GM12878 (cell line): Measurements from ENCODE around the gene NTRK3. TPM values are rescaled to one million over a fixed set of nuclear protein-coding genes. Genes with fewer than 3 reads are reported as not detected.

Experiments
- ATAC-seq: fragments of 200-7000 bp; cut with Tn5 transposase; 3 replicates; pipeline ENCODE4 v1.9.1; 2020; ENCODE audit warnings: mild to moderate bottlenecking, moderate library complexity
- BruUV-seq: library from RNA; stranded (reverse); fragments of 400-500 nt; replicated peaks from 2 replicates; lab custom pipeline; 2021; lab: Mats Ljungman, UMichigan
- CTCF ChIA-PET: fragments of 300-600 bp; sonication (Branson Sonifier 250); formaldehyde crosslinking; extraction: SDS; loops from one replicate; lab custom pipeline; 2021; ENCODE audit warnings: inconsistent platforms; lab: Yijun Ruan, JAX
- POLR2A ChIA-PET: fragments of 350-600 bp; formaldehyde crosslinking; extraction: SDS; loops from one replicate; lab custom pipeline; 2021; ENCODE audit warnings: inconsistent platforms; lab: Charles Lee
- RAD21 ChIA-PET: fragments of 300-600 bp; sonication (Branson Sonifier 250); formaldehyde crosslinking; loops from one replicate; lab custom pipeline; 2023; ENCODE audit warnings: antibody characterized with exemption; ENCODE audit not compliant: unreplicated experiment; lab: Charles Lee
- SMC1A ChIA-PET: fragments of 300-600 bp; sonication (Branson Sonifier 250); formaldehyde crosslinking; loops from one replicate; lab custom pipeline; 2023; ENCODE audit not compliant: unreplicated experiment, uncharacterized antibody; lab: Charles Lee
- DNase-seq: peaks from one replicate; pipeline ENCODE4 v3.0.0-alpha.2; 2011; ENCODE audit warnings: low read depth, low spot score
- FAIRE-seq: peaks from 3 replicates; lab custom pipeline; 2011; peaks lifted over from hg19 to GRCh38; lab: Jason Lieb, UNC
- H2AFZ ChIP-seq: 2 replicates; pipeline ENCODE4 v1.6.0; 2011; ENCODE audit warnings: low read depth, low read length, control low read depth; ENCODE audit not compliant: control insufficient read depth
- H3K27ac ChIP-seq: 2 replicates; pipeline ENCODE4 v1.5.1; 2011; ENCODE audit warnings: control low read depth; ENCODE audit not compliant: control insufficient read depth, insufficient read depth
- H3K27me3 ChIP-seq, 2 experiments: replicated peaks in 1 of 2; 2 replicates each; pipeline versions ENCODE4 v1.6.0 to v1.6.1; 2011; ENCODE audit warnings: low read length in 1 of 2; ENCODE audit not compliant: control insufficient read depth in 2 of 2, insufficient read depth in 2 of 2
- H3K36me3 ChIP-seq, 2 experiments: 2 replicates each; pipeline ENCODE4 v1.5.1; 2011; ENCODE audit warnings: low read length in 1 of 2; ENCODE audit not compliant: control insufficient read depth in 2 of 2, insufficient read depth in 2 of 2
- H3K4me1 ChIP-seq: 2 replicates; pipeline ENCODE4 v1.6.1; 2011; ENCODE audit warnings: mild to moderate bottlenecking, low read length, moderate library complexity, mixed read lengths; ENCODE audit not compliant: control insufficient read depth, insufficient read depth
- H3K4me2 ChIP-seq: 2 replicates; pipeline ENCODE4 v1.6.0; 2011; ENCODE audit warnings: control low read depth; ENCODE audit not compliant: control insufficient read depth, insufficient read depth
- H3K4me3 ChIP-seq: fragments of 200-600 bp; sonication (generic); 2 replicates; pipeline ENCODE4 v1.5.1; 2016
- H3K79me2 ChIP-seq: 2 replicates; pipeline ENCODE4 v1.6.0; 2011; ENCODE audit warnings: low read length; ENCODE audit not compliant: control insufficient read depth, insufficient read depth
- H3K9ac ChIP-seq: 2 replicates; pipeline ENCODE4 v1.8.0; 2011; ENCODE audit warnings: low read length, control low read depth, mixed read lengths; ENCODE audit not compliant: control insufficient read depth, insufficient read depth
- H3K9me3 ChIP-seq: replicated peaks from 3 replicates; pipeline ENCODE4 v1.5.1; 2011; ENCODE audit warnings: mild to moderate bottlenecking, low read length; ENCODE audit not compliant: control insufficient read depth, insufficient read depth
- H4K20me1 ChIP-seq: 2 replicates; pipeline ENCODE4 v1.6.0; 2011; ENCODE audit not compliant: control insufficient read depth, insufficient read depth
- BCL3 ChIP-seq: IDR thresholded peaks from 2 replicates; pipeline ENCODE4 v1.6.1; 2011; ENCODE audit warnings: borderline replicate concordance, low read depth, mild to moderate bottlenecking, moderate library complexity, low read length; ENCODE audit not compliant: insufficient read depth, poor library complexity, severe bottlenecking
- CREB1 ChIP-seq: IDR thresholded peaks from 2 replicates; pipeline ENCODE4 v1.6.1; 2012; ENCODE audit warnings: low read depth, mild to moderate bottlenecking, inconsistent platforms
- IKZF1 ChIP-seq: fragments of 450-650 bp; conservative IDR thresholded peaks from 2 replicates; pipeline ENCODE4 v1.6.1; 2017; ENCODE audit warnings: antibody characterized with exemption, mild to moderate bottlenecking
- PAX5 ChIP-seq: IDR thresholded peaks from 2 replicates; pipeline ENCODE4 v1.6.1; 2011; ENCODE audit warnings: low read depth, low read length, borderline replicate concordance
- SIX5 ChIP-seq: IDR thresholded peaks from 2 replicates; pipeline ENCODE4 v1.6.1; 2011; ENCODE audit warnings: mild to moderate bottlenecking, low read depth, low read length, moderate library complexity; ENCODE audit not compliant: severe bottlenecking
- SREBF2 ChIP-seq: IDR thresholded peaks from 2 replicates; pipeline ENCODE4 v1.6.1; 2012; ENCODE audit warnings: mild to moderate bottlenecking, low read length
- USF1 ChIP-seq: IDR thresholded peaks from 2 replicates; pipeline ENCODE4 v1.6.1; 2011; ENCODE audit warnings: borderline replicate concordance, low read depth, mild to moderate bottlenecking, moderate library complexity, mixed read lengths, low read length; ENCODE audit not compliant: insufficient read depth; ENCODE audit errors: extremely low read length
- ZNF217 ChIP-seq: fragments of 450-650 bp; IDR thresholded peaks from 2 replicates; pipeline ENCODE4 v1.6.1; 2017; ENCODE audit warnings: antibody characterized with exemption, mild to moderate bottlenecking
- ZNF687 ChIP-seq: fragments of 450-650 bp; IDR thresholded peaks from 2 replicates; pipeline ENCODE4 v1.6.1; 2017; ENCODE audit warnings: mild to moderate bottlenecking, moderate library complexity
- WGBS: methylation state at CpG from one replicate; pipeline ENCODE4 v1.1.6; 2016; ENCODE audit warnings: low lambda C conversion rate; ENCODE audit not compliant: insufficient replicate concordance, insufficient coverage; ENCODE audit errors: missing lambda C conversion rate; 5-methylcytosine and 5-hydroxymethylcytosine counted together
- in situ Hi-C: fragments of 300-500 bp; cut with MboI; formaldehyde crosslinking; loops from 9 replicates; pipeline ENCODE4 v1.14.3; 2018; ENCODE audit warnings: mixed read lengths
- intact Hi-C: fragments of 100-400 bp; cut with micrococcal nuclease; formaldehyde crosslinking; loops from one replicate; pipeline ENCODE4 v1.14.2; 2022; ENCODE audit not compliant: unreplicated experiment
- polyA plus RNA-seq, 11 experiments: library from polyadenylated mRNA; depleted of rRNA in 4 of 11; unstranded in 6 of 11; stranded (reverse) in 5 of 11; fragments of >200 nt; fragmentation: Nextera tagmentation in 4 of 11; fragmentation: Illumina TruSeq in 1 of 11; extraction: Ambion mirVana in 4 of 11; extraction: Trizol in 1 of 11; gene quantifications; 1 replicate in 1 of 11; 2 replicates in 10 of 11; pipeline versions ENCODE4 v1.2.1 to v1.2.3, GENCODE V29; 2011 to 2016; ENCODE audit warnings: inconsistent platforms in 2 of 11, missing spikeins in 2 of 11, low read depth in 1 of 11
- total RNA-seq, 4 experiments: library from RNA; depleted of rRNA in 3 of 4; stranded (reverse); fragments of >200 nt in 3 of 4; fragmentation: Illumina TruSeq in 1 of 4; extraction: Trizol in 1 of 4; gene quantifications; 2 replicates each; pipeline versions ENCODE4 v1.2.1 to v1.2.3, GENCODE V29; 2013 to 2021

NTRK3 gene
- total and polyA plus RNA-seq, 10 of the 15 experiments (the other 5 are each of a cell fraction or from before 2014, with no cell fraction given): not detected

GRCh38 chr15:88061452-88061851 lies 195.1 kb downstream of the NTRK3 start:
- DNase-seq: no peak
- H3K9me3 ChIP-seq: no peaks in the 10 kb centered on the region
- no peaks in the 10 kb centered on the region for H4K20me1 ChIP-seq
- H3K4me3 ChIP-seq: no peak overlapping the region
- POLR2A ChIA-PET: no interaction called here
- RAD21 ChIA-PET: no interaction called here
- H3K36me3 ChIP-seq: no peaks in the 10 kb centered on the region
- no peak overlapping the region for H2AFZ ChIP-seq
- CTCF ChIA-PET: no interaction called here
- no peak for FAIRE-seq
- TF ChIP-seq ZNF687: no peak
- no peak for TF ChIP-seq SREBF2
- TF ChIP-seq ZNF217: no peak
- no peak for TF ChIP-seq CREB1
- TF ChIP-seq SIX5: no peak
- TF ChIP-seq PAX5: no peak
- no peak for TF ChIP-seq IKZF1
- no peak for TF ChIP-seq BCL3
- no peak for TF ChIP-seq USF1
- no peak overlapping the region for H3K27ac ChIP-seq
- no peaks in the 10 kb centered on the region for H3K27me3 ChIP-seq
- no peak overlapping the region for H3K4me2 ChIP-seq
- SMC1A ChIA-PET: no interaction called here
- ATAC-seq: no peak
- BruUV-seq: no TSS peak
- intact Hi-C loops (no loop called here), in situ Hi-C loops (no loop called here)
- no peak overlapping the region for H3K9ac ChIP-seq
- 53% methylated on average over 10 of the region's 10 CpGs for WGBS
- no peaks in the 10 kb centered on the region for H3K4me1 ChIP-seq
- no peaks in the 10 kb centered on the region for H3K79me2 ChIP-seq
